HEK293 (cell line): ENCODE measurements around the gene CTSH.
A peak's percentile ranks its signal among the peaks of the same experiment; 100 is the strongest.
"Not testable (repeated sequence)": the region's sequence is repeated elsewhere in the genome, so short reads cannot be mapped to it uniquely, and the experiment has no call there.

Experiments used
- CTCF ChIA-PET: fragments of 350-600 bp; formaldehyde crosslinking; extraction: SDS; loops from one replicate; lab custom pipeline; 2021; ENCODE audit warnings: antibody characterized with exemption; lab: Yijun Ruan, JAX
- POLR2A ChIA-PET: fragments of 300-600 bp; formaldehyde crosslinking; extraction: SDS; loops from one replicate; lab custom pipeline; 2020; ENCODE audit warnings: antibody characterized with exemption, inconsistent platforms; lab: Yijun Ruan, JAX
- H3K27ac ChIP-seq: fragments of 200-500 bp; sonication (Bioruptor generic); 2 replicates; pipeline ENCODE4 v1.5.1; 2014; ENCODE audit warnings: low read depth, low read length, control low read depth, inconsistent platforms; ENCODE audit errors: extremely low read depth
- H3K36me3 ChIP-seq, 2 experiments: fragments of 200-500 bp in 1 of 2; sonication (Bioruptor generic) in 1 of 2; 1 replicate in 1 of 2; 2 replicates in 1 of 2; pipeline ENCODE4 v1.5.1; 2014 to 2017; ENCODE audit warnings: inconsistent platforms in 2 of 2, low read length in 2 of 2; ENCODE audit not compliant: control insufficient read depth in 2 of 2, insufficient read depth in 1 of 2
- H3K4me1 ChIP-seq: fragments of 200-500 bp; sonication (Bioruptor generic); 2 replicates; pipeline ENCODE4 v1.5.1; 2014; ENCODE audit warnings: mild to moderate bottlenecking, low read length, inconsistent platforms; ENCODE audit not compliant: control insufficient read depth, insufficient read depth
- H3K4me3 ChIP-seq: 2 replicates; pipeline ENCODE4 v1.5.1; 2011; ENCODE audit warnings: low read depth, mild to moderate bottlenecking, control low read depth, low read length, moderate library complexity
- H3K9me3 ChIP-seq: fragments of 200-500 bp; sonication (Bioruptor generic); 2 replicates; pipeline ENCODE4 v1.5.1; 2014; ENCODE audit warnings: low read depth, low read length, inconsistent platforms; ENCODE audit not compliant: control insufficient read depth, insufficient read depth
- GLIS2 ChIP-seq: fragments of 450-650 bp; formaldehyde crosslinking; IDR thresholded peaks from 2 replicates; pipeline ENCODE4 v1.5.1; 2016; ENCODE audit warnings: missing biosample characterization, missing genetic modification characterization
- IKZF3 ChIP-seq: fragments of 450-650 bp; IDR thresholded peaks from 2 replicates; pipeline ENCODE4 v1.5.0; 2018; ENCODE audit warnings: missing biosample characterization, mild to moderate bottlenecking, missing genetic modification characterization, moderate library complexity
- MZF1 ChIP-seq: fragments of 450-650 bp; formaldehyde crosslinking; IDR thresholded peaks from 2 replicates; pipeline ENCODE4 v1.5.1; 2017; ENCODE audit warnings: missing biosample characterization, missing genetic modification characterization, borderline replicate concordance
- SCRT1 ChIP-seq: fragments of 450-650 bp; formaldehyde crosslinking; IDR thresholded peaks from 2 replicates; pipeline ENCODE4 v1.5.1; 2016; ENCODE audit warnings: missing biosample characterization, missing genetic modification characterization, borderline replicate concordance
- SCRT2 ChIP-seq: fragments of 450-650 bp; formaldehyde crosslinking; IDR thresholded peaks from 2 replicates; pipeline ENCODE4 v1.5.1; 2016; ENCODE audit warnings: missing biosample characterization, missing genetic modification characterization
- ZIC2 ChIP-seq: fragments of 450-650 bp; formaldehyde crosslinking; IDR thresholded peaks from 2 replicates; pipeline ENCODE4 v1.5.1; 2016; ENCODE audit warnings: missing biosample characterization, missing genetic modification characterization
- ZNF571 ChIP-seq: fragments of 450-650 bp; formaldehyde crosslinking; IDR thresholded peaks from 2 replicates; pipeline ENCODE4 v1.5.0; 2017; ENCODE audit warnings: missing biosample characterization, missing genetic modification characterization
- ZNF837 ChIP-seq: fragments of 450-650 bp; formaldehyde crosslinking; IDR thresholded peaks from 2 replicates; pipeline ENCODE4 v1.5.1; 2016; ENCODE audit warnings: missing biosample characterization, missing genetic modification characterization
- TF ChIP-seq, protein P1 (sequence below): fragments of 450-650 bp; formaldehyde crosslinking; IDR thresholded peaks from 2 replicates; pipeline ENCODE4 v1.5.1; 2016; ENCODE audit warnings: missing biosample characterization, missing genetic modification characterization
- TF ChIP-seq, protein P2 (sequence below): fragments of 450-650 bp; formaldehyde crosslinking; IDR thresholded peaks from 2 replicates; pipeline ENCODE4 v1.5.1; 2016; ENCODE audit warnings: missing biosample characterization, missing genetic modification characterization
- TF ChIP-seq, protein P3 (sequence below): fragments of 450-650 bp; formaldehyde crosslinking; IDR thresholded peaks from 2 replicates; pipeline ENCODE4 v1.5.1; 2016; ENCODE audit warnings: missing biosample characterization, missing genetic modification characterization

Gene CTSH

DNA sequence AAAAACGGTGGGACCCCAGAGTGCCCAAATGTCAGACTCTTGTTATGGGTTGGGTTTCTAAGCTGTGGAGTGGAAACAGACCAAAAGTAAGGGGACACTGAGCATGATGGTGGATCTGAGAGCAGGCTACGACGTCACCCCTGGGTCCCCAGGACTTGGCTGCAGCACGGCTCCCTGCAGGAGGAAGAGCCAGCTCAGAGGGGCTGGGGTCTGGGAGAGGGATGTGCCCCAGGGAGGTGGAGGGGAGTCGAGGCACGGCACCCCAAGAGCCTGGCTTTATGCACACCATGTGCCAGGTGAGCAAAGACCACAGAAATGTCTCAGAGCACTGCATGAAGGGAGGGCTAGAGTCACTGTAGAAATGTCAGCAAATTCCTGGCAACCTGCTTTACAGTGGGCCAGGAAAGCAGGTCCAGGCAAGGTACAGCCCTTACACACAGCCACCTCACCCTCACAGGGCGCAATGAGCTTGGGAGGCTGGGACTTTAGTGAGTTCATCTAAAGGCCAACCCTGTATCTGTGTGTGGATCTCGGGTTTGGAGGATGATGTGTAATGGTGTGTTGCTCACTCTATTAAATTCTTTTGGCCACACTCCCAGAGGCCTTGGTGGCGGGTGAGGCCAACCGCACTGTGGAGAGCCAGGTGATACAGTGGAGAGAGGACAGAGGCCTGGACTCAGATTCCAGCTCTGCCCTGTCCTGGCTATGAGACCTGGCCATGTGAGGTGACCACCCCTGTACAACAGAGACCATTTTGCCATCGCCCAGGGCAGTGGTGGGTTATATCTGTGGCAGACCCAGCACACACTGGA lies 14.1 kb downstream of the CTSH start (continued):
- TF ChIP-seq IKZF3 (tag by site-specific recombination) (no peak), ZIC2 (tag by site-specific recombination) (no peak)
- TF ChIP-seq, protein P1, sequence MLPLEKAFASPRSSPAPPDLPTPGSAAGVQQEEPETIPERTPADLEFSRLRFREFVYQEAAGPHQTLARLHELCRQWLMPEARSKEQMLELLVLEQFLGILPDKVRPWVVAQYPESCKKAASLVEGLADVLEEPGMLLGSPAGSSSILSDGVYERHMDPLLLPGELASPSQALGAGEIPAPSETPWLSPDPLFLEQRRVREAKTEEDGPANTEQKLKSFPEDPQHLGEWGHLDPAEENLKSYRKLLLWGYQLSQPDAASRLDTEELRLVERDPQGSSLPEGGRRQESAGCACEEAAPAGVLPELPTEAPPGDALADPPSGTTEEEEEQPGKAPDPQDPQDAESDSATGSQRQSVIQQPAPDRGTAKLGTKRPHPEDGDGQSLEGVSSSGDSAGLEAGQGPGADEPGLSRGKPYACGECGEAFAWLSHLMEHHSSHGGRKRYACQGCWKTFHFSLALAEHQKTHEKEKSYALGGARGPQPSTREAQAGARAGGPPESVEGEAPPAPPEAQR (tag by site-specific recombination): no peak
- TF ChIP-seq, protein P2, sequence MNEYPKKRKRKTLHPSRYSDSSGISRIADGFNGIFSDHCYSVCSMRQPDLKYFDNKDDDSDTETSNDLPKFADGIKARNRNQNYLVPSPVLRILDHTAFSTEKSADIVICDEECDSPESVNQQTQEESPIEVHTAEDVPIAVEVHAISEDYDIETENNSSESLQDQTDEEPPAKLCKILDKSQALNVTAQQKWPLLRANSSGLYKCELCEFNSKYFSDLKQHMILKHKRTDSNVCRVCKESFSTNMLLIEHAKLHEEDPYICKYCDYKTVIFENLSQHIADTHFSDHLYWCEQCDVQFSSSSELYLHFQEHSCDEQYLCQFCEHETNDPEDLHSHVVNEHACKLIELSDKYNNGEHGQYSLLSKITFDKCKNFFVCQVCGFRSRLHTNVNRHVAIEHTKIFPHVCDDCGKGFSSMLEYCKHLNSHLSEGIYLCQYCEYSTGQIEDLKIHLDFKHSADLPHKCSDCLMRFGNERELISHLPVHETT: no peak

DNA sequence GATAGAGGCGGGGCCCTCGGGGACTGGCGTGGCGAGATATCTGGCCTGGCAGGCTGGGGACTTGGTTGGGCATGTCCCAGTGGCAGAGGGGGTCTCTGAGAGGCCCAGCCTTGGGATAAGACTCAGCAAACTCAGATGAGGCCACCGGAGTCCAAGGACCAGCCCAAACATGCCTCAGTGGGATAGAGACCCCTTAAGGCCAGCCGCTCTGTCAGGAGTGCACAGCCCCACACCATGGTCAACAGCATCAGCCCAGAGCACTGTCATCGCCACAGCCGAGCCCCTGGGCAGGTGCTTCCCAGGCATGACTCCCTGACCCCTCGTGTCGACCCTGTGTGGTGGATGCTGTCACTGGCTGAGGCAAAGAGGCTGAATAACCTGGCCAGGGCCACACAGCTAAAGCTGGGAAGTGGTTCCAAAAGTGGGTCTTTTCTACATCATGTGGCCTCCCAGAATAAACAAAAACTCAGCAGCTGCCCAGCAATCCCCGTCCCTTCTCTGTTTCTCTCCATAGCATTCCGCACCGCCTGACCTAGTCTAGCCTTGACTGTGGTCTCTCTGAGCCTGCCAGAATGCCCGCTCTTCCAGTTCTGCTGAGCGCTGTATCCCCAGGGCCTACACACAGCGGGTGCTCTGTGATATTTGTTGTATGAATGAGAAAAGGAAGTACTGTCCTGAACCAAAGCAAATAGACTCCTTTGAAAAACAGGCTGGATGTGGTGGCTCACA lies 15.1 kb downstream of the CTSH start:
- H3K4me1 ChIP-seq: no peaks in the 10 kb centered on the region; the same call in 1 of the 2 replicates
- TF ChIP-seq, protein P3, sequence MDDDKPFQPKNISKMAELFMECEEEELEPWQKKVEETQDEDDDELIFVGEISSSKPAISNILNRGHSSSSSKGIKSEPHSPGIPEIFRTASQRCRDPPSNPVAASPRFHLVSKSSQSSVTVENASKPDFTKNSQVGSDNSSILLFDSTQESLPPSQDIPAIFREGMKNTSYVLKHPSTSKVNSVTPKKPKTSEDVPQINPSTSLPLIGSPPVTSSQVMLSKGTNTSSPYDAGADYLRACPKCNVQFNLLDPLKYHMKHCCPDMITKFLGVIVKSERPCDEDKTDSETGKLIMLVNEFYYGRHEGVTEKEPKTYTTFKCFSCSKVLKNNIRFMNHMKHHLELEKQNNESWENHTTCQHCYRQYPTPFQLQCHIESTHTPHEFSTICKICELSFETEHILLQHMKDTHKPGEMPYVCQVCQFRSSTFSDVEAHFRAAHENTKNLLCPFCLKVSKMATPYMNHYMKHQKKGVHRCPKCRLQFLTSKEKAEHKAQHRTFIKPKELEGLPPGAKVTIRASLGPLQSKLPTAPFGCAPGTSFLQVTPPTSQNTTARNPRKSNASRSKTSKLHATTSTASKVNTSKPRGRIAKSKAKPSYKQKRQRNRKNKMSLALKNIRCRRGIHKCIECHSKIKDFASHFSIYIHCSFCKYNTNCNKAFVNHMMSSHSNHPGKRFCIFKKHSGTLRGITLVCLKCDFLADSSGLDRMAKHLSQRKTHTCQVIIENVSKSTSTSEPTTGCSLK (tag by site-specific recombination): no peak
- TF ChIP-seq GLIS2 (tag by site-specific recombination): no peak
- TF ChIP-seq ZNF571 (tag by site-specific recombination): no peak
- no peak for TF ChIP-seq ZNF837 (tag by site-specific recombination)
- no peak overlapping the region for H3K27ac ChIP-seq
- H3K36me3 ChIP-seq: peaks cover 0 to 56% of the 10 kb centered on the region in 2 experiments; a peak in 1 of 3 replicates
- ChIA-PET CTCF (interaction anchor here (0.6 to 1.2 kb wide), 2 partner anchors 22 to 69 kb away, joined by 3 to 5 read pairs; no protein-coding TSS in a partner anchor), POLR2A (no interaction called here)
- H3K9me3 ChIP-seq: no peaks in the 10 kb centered on the region
- H3K4me3 ChIP-seq: no peak overlapping the region

DNA sequence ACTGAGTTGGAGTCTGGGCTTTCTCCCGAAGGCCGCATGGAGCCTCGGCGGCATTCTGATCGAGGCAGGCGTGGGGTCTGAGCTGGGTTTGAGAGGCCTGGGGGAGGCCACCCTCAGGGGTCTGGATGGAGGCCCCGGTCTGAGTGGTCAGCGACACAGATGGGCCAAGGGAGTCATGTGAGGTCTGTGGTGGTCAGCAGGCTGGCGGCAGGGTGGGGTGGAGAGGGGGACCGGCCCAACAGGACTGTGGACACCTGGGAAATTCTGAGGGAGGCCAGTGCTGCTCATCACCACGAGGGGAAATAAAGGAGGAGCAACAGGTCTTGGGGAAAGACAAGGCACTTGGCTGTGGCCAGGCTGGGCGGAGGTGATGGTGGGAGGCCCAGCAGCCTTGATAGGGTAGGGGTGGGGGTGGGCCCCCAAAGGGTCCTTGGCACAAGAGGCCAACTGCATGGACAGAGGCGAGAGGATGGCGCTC lies 16.2 kb downstream of the CTSH start:
- TF ChIP-seq SCRT2 (tag by site-specific recombination) (peak; percentile 93), SCRT1 (tag by site-specific recombination) (peak; percentile 84; the same call in 1 of the 2 replicates), MZF1 (tag by site-specific recombination) (no peak)
- no peak overlapping the region for H3K27ac ChIP-seq
- ChIA-PET POLR2A (interaction anchor here (0.6 kb wide), 1 partner anchor 65 kb away, joined by 5 read pairs; no protein-coding TSS in a partner anchor), CTCF (no interaction called here)
- H3K4me3 ChIP-seq: no peak overlapping the region
- no peaks in the 10 kb centered on the region; the same call in 1 of the 2 replicates for H3K4me1 ChIP-seq
- H3K9me3 ChIP-seq: no peaks in the 10 kb centered on the region
- H3K36me3 ChIP-seq: peaks cover 0 to 51% of the 10 kb centered on the region in 2 experiments; a peak in 1 of 3 replicates

DNA sequence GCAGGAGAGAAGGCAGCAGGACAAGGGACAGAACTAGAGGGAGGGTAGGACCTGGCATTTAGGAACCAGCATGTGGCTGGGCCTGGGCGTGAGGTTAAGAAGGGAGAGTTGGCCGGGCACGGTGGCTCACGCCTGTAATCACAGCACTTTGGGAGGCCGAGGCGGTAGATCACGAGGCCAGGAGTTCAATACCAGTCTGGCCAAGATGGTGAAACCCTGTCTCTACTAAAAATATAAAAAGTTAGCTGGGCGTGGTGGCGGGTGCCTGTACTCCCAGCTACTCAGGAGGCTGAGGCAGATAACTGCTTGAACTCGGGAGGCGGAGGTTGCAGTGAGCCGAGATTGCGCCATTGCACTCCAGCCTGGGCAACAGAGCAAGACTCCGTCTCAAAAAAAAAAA lies 16.7 kb downstream of the CTSH start:
- POLR2A ChIA-PET: interaction anchor here (0.6 kb wide), 1 partner anchor 66 kb away, joined by 5 read pairs; no protein-coding TSS in a partner anchor
- CTCF ChIA-PET: not testable (repeated sequence)

More for the DNA sequence above, 16.7 kb downstream of the CTSH start:
- peaks cover 0 to 48% of the 10 kb centered on the region in 2 experiments; a peak in 2 of 3 replicates for H3K36me3 ChIP-seq
- not testable (repeated sequence) for H3K4me3 ChIP-seq, H3K9me3 ChIP-seq, H3K4me1 ChIP-seq, H3K27ac ChIP-seq
